Astrocyte (in vitro differentiated cells and primary cell): ENCODE data around the gene MUC13.

ENCODE experiments used
- CTCF ChIP-seq: IDR thresholded peaks from 2 replicates; pipeline ENCODE4 v1.5.1; 2011; ENCODE audit warnings: low read depth, mild to moderate bottlenecking, inconsistent platforms, low read length, moderate library complexity; ENCODE audit not compliant: insufficient read depth
- EZH2 ChIP-seq: IDR thresholded peaks from 2 replicates; pipeline ENCODE4 v1.6.1; 2012; ENCODE audit warnings: mild to moderate bottlenecking, low read length, inconsistent platforms; ENCODE audit not compliant: insufficient read depth

GRCh38 chr3:124858275-124858674 lies 76.3 kb downstream of the MUC13 start:
- no peak for TF ChIP-seq EZH2
- TF ChIP-seq CTCF = no peak
